Parathyroid adenoma (tissue), 2 donors: ENCODE data around the gene MAB21L3.

Source experiments
- H2AFZ ChIP-seq: fragments of 300-600 bp; sonication (generic); one replicate; pipeline ENCODE4 v1.7.0; 2017; ENCODE audit warnings: antibody characterized with exemption, mild to moderate bottlenecking
- H3K27ac ChIP-seq: fragments of 300-600 bp; sonication (generic); one replicate; pipeline ENCODE4 v1.7.0; 2017
- H3K27me3 ChIP-seq: fragments of 300-600 bp; sonication (generic); one replicate; pipeline ENCODE4 v1.7.0; 2017; ENCODE audit warnings: low read length; ENCODE audit not compliant: control insufficient read depth, insufficient read depth
- H3K36me3 ChIP-seq: fragments of 300-600 bp; sonication (generic); one replicate; pipeline ENCODE4 v1.7.0; 2017; ENCODE audit warnings: low read length; ENCODE audit not compliant: control insufficient read depth, insufficient read depth
- H3K4me1 ChIP-seq: fragments of 300-600 bp; sonication (generic); one replicate; pipeline ENCODE4 v1.7.0; 2017; ENCODE audit warnings: control low read depth
- H3K4me2 ChIP-seq: fragments of 300-600 bp; sonication (generic); one replicate; pipeline ENCODE4 v1.7.0; 2017; ENCODE audit warnings: low read length
- H3K4me3 ChIP-seq: fragments of 300-600 bp; sonication (generic); one replicate; pipeline ENCODE4 v1.7.0; 2017; ENCODE audit warnings: low read depth, low read length
- H3K79me2 ChIP-seq: fragments of 300-600 bp; sonication (generic); one replicate; pipeline ENCODE4 v1.7.0; 2017; ENCODE audit warnings: control low read depth
- H3K9ac ChIP-seq: fragments of 300-600 bp; sonication (generic); one replicate; pipeline ENCODE4 v1.7.0; 2017; ENCODE audit warnings: mild to moderate bottlenecking
- H3K9me3 ChIP-seq: fragments of 300-600 bp; sonication (generic); one replicate; pipeline ENCODE4 v1.7.0; 2017; ENCODE audit warnings: low read length; ENCODE audit not compliant: control insufficient read depth
- TF ChIP-seq, protein P1 (sequence below): fragments of 300-600 bp; sonication (generic); IDR thresholded peaks from one replicate; pipeline ENCODE4 v1.7.0; 2017; ENCODE audit warnings: antibody characterized with exemption, mild to moderate bottlenecking
- donor health status: primary hyperparathyroidism.

Gene MAB21L3

DNA sequence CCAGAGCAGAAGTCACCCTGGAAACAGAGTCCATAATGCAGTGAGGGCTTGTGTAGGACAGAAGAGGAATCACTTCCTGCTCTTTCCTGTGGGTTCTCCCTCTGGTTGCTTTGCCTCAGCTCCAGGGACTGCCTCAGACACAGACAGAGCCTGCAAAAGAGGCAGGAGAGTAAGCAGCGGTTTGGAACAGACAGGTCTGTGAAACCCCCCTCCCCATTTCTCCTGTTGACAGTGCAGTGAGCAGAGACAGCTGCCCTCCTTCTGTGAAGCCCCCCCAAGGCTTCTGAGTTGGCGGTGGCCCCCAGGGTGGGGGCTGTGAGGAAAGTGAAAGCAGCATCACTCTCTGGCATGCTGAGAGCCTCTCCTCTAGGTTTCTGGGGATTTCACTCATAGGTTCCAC is 53.0 kb downstream of the MAB21L3 start:
- Histone ChIP-seq H3K79me2 (no peaks in the 10 kb centered on the region), H2AFZ (peak overlapping the region; percentile 53), H3K36me3 (no peaks in the 10 kb centered on the region), H3K27ac (peak overlapping the region; percentile 19), H3K4me1 (peaks cover 8% of the 10 kb centered on the region), H3K9me3 (no peaks in the 10 kb centered on the region), H3K9ac (no peak overlapping the region), H3K4me2 (no peak overlapping the region), H3K4me3 (no peak overlapping the region), H3K27me3 (no peaks in the 10 kb centered on the region)
- TF ChIP-seq, protein P1, sequence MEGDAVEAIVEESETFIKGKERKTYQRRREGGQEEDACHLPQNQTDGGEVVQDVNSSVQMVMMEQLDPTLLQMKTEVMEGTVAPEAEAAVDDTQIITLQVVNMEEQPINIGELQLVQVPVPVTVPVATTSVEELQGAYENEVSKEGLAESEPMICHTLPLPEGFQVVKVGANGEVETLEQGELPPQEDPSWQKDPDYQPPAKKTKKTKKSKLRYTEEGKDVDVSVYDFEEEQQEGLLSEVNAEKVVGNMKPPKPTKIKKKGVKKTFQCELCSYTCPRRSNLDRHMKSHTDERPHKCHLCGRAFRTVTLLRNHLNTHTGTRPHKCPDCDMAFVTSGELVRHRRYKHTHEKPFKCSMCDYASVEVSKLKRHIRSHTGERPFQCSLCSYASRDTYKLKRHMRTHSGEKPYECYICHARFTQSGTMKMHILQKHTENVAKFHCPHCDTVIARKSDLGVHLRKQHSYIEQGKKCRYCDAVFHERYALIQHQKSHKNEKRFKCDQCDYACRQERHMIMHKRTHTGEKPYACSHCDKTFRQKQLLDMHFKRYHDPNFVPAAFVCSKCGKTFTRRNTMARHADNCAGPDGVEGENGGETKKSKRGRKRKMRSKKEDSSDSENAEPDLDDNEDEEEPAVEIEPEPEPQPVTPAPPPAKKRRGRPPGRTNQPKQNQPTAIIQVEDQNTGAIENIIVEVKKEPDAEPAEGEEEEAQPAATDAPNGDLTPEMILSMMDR: no peak

GRCh38 chr1:116164604-116165368 is 53.6 kb downstream of the MAB21L3 start:
- H3K27me3 ChIP-seq: no peaks in the 10 kb centered on the region

DNA sequence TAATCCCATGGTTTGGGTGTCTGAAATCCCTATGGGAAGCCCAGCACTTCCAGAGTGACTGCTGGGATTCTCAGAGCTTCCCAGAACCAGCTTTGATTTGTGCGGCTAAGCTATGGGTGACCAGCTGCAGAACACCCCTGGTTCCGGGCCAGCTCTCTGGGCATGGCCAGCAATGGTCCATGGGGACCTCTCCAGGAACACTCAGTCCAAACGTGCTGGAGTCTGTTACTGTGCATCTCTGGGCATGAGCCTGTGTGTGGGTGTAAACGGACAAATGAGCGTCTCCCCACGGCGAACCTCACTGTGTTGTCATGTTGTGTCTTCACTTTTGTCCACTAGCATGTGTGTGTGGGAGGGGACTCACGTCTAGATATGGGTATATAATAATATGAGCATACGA is 54.4 kb downstream of the MAB21L3 start:
- Histone ChIP-seq H3K27ac (peak overlapping the region; percentile 39), H3K9me3 (no peaks in the 10 kb centered on the region), H3K36me3 (no peaks in the 10 kb centered on the region), H3K4me3 (no peak overlapping the region), H3K4me2 (no peak overlapping the region), H2AFZ (no peak overlapping the region), H3K4me1 (peaks cover 8% of the 10 kb centered on the region), H3K9ac (no peak overlapping the region), H3K79me2 (no peaks in the 10 kb centered on the region), H3K27me3 (no peaks in the 10 kb centered on the region)
- TF ChIP-seq, protein P1: no peak

More at GRCh38 chr1:116164604-116165368, 53.6 kb downstream of the MAB21L3 start:
- H2AFZ ChIP-seq: peak overlapping the region; percentile 53
- H3K36me3 ChIP-seq: no peaks in the 10 kb centered on the region
- H3K9ac ChIP-seq: no peak overlapping the region
- peak overlapping the region; percentile 39 for H3K27ac ChIP-seq
- no peaks in the 10 kb centered on the region for H3K9me3 ChIP-seq
- H3K4me1 ChIP-seq: peaks cover 8% of the 10 kb centered on the region
- no peaks in the 10 kb centered on the region for H3K79me2 ChIP-seq
- no peak overlapping the region for H3K4me3 ChIP-seq
- TF ChIP-seq, protein P1: no peak
- no peak overlapping the region for H3K4me2 ChIP-seq

DNA sequence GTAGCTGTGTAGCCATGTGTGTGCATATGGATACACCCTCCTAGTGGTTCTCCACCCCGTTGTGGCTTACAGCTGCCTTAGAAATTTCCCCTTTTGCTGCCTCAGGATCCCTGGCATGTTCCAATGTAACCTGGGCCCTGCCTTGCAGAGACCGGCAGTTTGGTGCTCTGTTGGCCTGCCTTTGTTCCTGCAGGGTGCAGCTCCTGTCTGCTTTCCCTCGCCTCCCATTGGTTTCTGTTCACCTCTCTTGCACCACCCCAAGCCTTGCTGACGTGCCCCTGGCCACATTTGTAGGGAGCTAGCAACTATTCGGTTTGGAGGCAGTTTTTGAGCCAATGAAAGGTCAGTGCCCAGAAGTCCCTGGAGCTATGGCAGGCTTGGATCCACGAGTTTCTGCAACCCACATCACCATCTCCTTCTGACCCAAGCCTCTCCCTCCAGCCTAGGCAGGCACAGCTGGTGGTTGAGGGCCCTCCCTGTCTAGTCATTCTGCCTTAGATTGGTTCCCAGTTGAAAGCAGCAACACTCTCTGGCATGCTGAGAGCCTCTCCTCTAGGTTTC is 54.9 kb downstream of the MAB21L3 start:
- Histone ChIP-seq H3K4me3 (no peak overlapping the region), H3K4me2 (no peak overlapping the region), H3K9ac (no peak overlapping the region), H3K36me3 (no peaks in the 10 kb centered on the region), H3K9me3 (no peaks in the 10 kb centered on the region), H3K27me3 (no peaks in the 10 kb centered on the region), H2AFZ (peak overlapping the region; percentile 22), H3K4me1 (peaks cover 8% of the 10 kb centered on the region), H3K27ac (no peak overlapping the region), H3K79me2 (no peaks in the 10 kb centered on the region)
- TF ChIP-seq, protein P1: no peak
